Testis (tissue), 2 donors: ENCODE results near the gene PIGN.

ENCODE experiments used
- POLR2A ChIP-seq: fragments of 450-650 bp; IDR thresholded peaks from one replicate; pipeline ENCODE4 v1.6.1; 2017; ENCODE audit warnings: antibody characterized with exemption, mild to moderate bottlenecking, moderate library complexity
- TF ChIP-seq, protein P1 (sequence below), 3 experiments: fragments of 450-650 bp in 2 of 3; fragments of 200-600 bp in 1 of 3; sonication (generic) in 1 of 3; IDR thresholded peaks; one replicate each; pipeline ENCODE4 v1.5.1; 2016 to 2019; ENCODE audit warnings: antibody characterized with exemption in 3 of 3, mild to moderate bottlenecking in 2 of 3, moderate library complexity in 1 of 3

DNA sequence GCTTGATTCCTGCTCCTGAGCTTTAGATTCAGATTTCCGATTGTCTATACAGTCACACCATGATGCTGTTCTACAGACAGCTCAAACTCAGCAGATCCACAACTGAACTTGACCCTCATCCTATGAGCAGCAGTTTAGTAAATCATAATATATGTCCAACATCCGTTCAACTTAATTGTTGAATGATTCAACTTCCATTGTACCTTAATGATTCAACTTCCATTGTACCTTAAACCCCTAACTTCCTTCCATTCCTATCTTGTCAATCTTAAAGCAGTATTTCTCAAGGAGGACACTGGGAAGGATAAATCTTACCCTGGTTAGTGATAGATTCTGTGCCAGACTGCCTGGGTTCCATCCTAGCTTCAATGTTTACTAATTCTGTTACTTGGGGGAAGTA lies 60.1 kb downstream of the PIGN start:
- TF ChIP-seq, protein P1, sequence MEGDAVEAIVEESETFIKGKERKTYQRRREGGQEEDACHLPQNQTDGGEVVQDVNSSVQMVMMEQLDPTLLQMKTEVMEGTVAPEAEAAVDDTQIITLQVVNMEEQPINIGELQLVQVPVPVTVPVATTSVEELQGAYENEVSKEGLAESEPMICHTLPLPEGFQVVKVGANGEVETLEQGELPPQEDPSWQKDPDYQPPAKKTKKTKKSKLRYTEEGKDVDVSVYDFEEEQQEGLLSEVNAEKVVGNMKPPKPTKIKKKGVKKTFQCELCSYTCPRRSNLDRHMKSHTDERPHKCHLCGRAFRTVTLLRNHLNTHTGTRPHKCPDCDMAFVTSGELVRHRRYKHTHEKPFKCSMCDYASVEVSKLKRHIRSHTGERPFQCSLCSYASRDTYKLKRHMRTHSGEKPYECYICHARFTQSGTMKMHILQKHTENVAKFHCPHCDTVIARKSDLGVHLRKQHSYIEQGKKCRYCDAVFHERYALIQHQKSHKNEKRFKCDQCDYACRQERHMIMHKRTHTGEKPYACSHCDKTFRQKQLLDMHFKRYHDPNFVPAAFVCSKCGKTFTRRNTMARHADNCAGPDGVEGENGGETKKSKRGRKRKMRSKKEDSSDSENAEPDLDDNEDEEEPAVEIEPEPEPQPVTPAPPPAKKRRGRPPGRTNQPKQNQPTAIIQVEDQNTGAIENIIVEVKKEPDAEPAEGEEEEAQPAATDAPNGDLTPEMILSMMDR (IDR thresholded peaks at IDR 0.05) = no peak
- no peak for TF ChIP-seq POLR2A
